Neural crest cell (in vitro differentiated cells): Measurements from ENCODE around the gene TFEB. TPM values are rescaled to one million over a fixed set of nuclear protein-coding genes. Genes with fewer than 3 reads are reported as not detected.

Experiments used
- DNase-seq: peaks from one replicate; pipeline ENCODE4 v3.0.0; 2021; ENCODE audit warnings: low read depth, mixed read lengths, low spot score
- H3K27ac Mint-ChIP-seq: one replicate; pipeline ENCODE4 v1.8.0; 2021; ENCODE audit warnings: mild to moderate bottlenecking, mixed read lengths; ENCODE audit not compliant: unreplicated experiment
- H3K27me3 Mint-ChIP-seq: 2 replicates; pipeline ENCODE4 v1.8.0; 2021; ENCODE audit warnings: low read depth, mild to moderate bottlenecking, mixed read lengths
- H3K36me3 Mint-ChIP-seq: 2 replicates; pipeline ENCODE4 v1.8.0; 2021; ENCODE audit warnings: low read depth, mild to moderate bottlenecking, mixed read lengths
- H3K4me1 Mint-ChIP-seq: 2 replicates; pipeline ENCODE4 v1.8.0; 2021; ENCODE audit warnings: mixed read lengths
- H3K4me3 Mint-ChIP-seq: one replicate; pipeline ENCODE4 v1.8.0; 2021; ENCODE audit warnings: mild to moderate bottlenecking, mixed read lengths
- H3K9me3 Mint-ChIP-seq: 2 replicates; pipeline ENCODE4 v1.8.0; 2021; ENCODE audit warnings: mixed read lengths
- total RNA-seq: library from RNA; stranded (reverse); gene quantifications from 2 replicates; pipeline ENCODE4 v1.2.1, GENCODE V29; 2021
- TF ChIP-seq, protein P1 (sequence below): fragments of 200-600 bp; sonication (generic); conservative IDR thresholded peaks from 2 replicates; pipeline ENCODE4 v1.5.0; 2021; ENCODE audit warnings: antibody characterized with exemption, mild to moderate bottlenecking

The TFEB gene
- total RNA-seq, 1 donor from 2014 or later = 1.3 TPM

DNA sequence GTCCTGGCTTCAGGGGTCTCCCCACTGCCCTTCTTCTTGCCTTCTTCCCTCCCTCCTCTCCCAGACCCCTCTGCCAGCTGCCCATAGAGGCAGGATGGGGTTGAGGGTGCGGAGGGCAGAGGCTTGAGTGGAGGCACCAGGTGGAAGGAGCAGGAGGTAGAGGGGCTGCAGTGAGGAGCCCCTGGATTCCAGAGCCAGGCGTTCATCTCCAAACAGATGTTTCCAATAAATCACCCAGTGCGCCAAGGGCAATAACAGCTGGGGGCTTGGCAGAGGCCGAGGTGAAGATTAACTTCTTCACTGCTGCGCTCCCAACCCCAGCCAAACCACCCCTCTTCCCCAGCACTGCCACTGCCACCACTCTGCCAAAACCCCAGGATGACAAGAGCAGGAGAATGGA, 86.5 kb downstream of the TFEB start:
- no peak for DNase-seq
- Mint-ChIP-seq H3K36me3 (peaks cover 8% of the 10 kb centered on the region), H3K4me3 (no peak overlapping the region), H3K9me3 (no peaks in the 10 kb centered on the region), H3K27ac (no peak overlapping the region), H3K27me3 (peaks cover 6% of the 10 kb centered on the region), H3K4me1 (peaks cover 20% of the 10 kb centered on the region)
- TF ChIP-seq, protein P1, sequence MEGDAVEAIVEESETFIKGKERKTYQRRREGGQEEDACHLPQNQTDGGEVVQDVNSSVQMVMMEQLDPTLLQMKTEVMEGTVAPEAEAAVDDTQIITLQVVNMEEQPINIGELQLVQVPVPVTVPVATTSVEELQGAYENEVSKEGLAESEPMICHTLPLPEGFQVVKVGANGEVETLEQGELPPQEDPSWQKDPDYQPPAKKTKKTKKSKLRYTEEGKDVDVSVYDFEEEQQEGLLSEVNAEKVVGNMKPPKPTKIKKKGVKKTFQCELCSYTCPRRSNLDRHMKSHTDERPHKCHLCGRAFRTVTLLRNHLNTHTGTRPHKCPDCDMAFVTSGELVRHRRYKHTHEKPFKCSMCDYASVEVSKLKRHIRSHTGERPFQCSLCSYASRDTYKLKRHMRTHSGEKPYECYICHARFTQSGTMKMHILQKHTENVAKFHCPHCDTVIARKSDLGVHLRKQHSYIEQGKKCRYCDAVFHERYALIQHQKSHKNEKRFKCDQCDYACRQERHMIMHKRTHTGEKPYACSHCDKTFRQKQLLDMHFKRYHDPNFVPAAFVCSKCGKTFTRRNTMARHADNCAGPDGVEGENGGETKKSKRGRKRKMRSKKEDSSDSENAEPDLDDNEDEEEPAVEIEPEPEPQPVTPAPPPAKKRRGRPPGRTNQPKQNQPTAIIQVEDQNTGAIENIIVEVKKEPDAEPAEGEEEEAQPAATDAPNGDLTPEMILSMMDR = no peak

DNA sequence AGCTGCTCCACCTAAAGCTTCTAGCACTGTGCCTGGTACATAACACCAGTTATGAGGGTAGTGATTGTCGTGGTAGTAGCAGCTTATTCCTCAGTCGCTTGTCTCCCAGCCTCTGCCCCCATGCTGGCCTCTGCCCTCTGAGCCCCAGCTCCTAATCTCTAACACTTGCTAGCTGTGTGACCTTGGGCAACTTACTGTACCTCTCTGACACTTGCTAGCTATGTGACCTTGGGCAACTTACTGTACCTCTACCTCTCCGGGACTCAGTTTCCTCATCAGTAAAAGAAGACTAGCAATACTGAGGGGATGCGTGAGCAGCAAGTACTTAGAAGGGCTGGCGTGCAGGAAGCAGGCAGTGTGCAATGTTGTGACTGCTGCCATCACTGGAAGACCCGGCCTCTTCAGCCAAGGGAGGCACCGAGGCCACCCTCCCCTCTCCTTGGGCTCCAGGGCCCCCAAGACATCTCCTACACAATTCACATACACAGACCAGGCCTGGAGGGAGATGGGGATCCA, 87.3 kb downstream of the TFEB start:
- Mint-ChIP-seq H3K9me3 (no peaks in the 10 kb centered on the region), H3K4me3 (no peak overlapping the region), H3K36me3 (peaks cover 8% of the 10 kb centered on the region), H3K27me3 (peaks cover 6% of the 10 kb centered on the region), H3K4me1 (peaks cover 27% of the 10 kb centered on the region), H3K27ac (no peak overlapping the region)
- TF ChIP-seq, protein P1 = no peak
- DNase-seq = no peak

DNA sequence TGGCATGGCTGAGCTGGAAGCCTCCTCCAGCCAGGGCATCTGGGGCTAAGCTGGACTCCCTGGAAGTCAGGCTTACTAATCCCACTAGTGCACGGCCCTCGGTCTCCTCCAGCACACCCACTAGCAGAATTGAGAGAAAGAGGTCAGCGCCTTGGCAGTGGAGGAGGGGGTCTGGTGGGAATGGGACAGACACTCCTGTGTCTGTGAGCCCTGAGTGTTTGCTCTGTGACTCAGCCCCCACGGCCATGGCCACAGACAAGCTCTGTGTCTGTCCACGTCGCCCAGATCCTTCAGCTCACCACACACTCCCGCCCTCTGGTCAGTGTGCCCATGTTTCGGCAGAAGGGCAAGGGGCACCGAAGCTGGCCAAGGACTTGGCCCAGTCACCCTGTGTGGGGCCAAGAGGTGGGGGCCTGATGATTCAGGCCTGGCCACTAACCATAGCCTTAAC, 88.3 kb downstream of the TFEB start:
- Mint-ChIP-seq H3K9me3 (no peaks in the 10 kb centered on the region), H3K4me1 (peaks cover 36% of the 10 kb centered on the region), H3K27ac (peak overlapping the region; percentile 67), H3K4me3 (no peak overlapping the region), H3K36me3 (peaks cover 6% of the 10 kb centered on the region), H3K27me3 (peaks cover 6% of the 10 kb centered on the region)
- TF ChIP-seq, protein P1 = no peak
- no peak for DNase-seq

DNA sequence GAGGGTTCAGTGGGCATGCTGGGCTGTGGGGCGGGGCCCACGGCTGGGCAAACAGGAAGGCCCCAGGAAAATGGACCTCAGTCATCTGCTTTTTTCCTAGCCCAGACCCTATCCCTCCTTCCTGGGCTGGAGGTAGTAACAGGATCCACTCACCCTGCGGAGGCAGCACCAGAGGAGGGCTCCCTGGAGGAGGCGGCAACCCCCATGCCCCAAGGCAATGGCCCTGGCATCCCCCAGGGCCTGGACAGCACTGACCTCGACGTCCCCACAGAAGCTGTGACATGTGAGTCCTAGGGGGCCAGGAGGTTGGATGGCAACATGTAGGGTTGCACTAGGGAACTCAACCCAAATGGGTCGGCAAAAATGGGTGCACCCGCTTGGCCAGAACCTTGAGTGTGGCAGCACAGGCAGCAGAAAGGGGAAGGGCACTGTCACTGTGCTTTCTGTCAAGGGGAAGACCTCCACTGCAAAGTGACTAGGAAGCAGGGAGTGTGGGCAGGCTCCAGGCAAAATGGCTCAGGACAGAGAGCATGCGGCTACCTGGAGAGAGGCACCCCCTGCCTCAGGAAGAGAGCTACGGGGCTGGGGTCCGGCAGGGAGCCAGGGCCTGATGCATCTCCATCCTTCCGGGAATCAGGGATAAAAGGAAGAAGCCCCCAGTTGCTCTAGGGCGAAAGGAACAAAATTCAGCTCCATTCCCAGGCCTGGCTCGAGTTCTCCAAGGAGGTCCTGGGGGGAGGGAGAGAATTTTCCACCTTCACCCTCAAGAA, 89.2 kb downstream of the TFEB start:
- H3K27me3 Mint-ChIP-seq = peaks cover 6% of the 10 kb centered on the region
- H3K9me3 Mint-ChIP-seq = no peaks in the 10 kb centered on the region
- DNase-seq = no peak
- H3K36me3 Mint-ChIP-seq = peaks cover 3% of the 10 kb centered on the region
- TF ChIP-seq, protein P1 = no peak
- H3K4me3 Mint-ChIP-seq = peak overlapping the region; percentile 7
- H3K4me1 Mint-ChIP-seq = peaks cover 37% of the 10 kb centered on the region
- no peak overlapping the region for H3K27ac Mint-ChIP-seq

DNA sequence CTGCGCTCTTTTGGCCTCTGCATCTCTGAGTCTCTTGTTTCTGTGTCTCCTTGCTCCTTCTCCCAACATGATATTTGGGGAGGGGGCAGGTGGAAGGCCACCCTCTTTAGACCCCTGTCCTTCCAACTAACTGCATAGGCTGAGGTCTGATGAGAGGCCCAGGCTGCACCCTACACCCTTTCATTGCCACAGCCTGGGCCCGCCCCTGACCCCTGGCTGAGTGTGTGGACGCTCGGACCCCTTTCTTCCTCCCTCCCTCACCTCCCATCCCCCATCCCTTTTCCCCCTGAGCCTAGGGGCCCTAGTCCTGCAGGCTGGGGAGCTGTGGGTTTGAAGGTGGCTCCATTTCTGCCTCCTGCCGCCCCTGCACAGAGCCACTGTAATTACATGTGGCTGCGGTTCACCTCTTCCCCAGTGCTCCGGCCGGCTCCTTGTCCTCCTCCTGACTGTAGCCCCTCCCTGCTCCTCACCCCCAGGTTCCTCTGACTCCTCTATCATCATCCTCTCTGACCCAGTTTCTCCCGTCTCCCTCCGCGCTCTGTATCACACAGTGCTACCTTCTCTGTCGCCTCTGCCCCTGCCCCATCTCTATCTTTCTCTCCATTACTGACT, 90.3 kb downstream of the TFEB start:
- no peak for DNase-seq
- Mint-ChIP-seq H3K9me3 (no peaks in the 10 kb centered on the region), H3K4me1 (peaks cover 45% of the 10 kb centered on the region), H3K27me3 (peaks cover 6% of the 10 kb centered on the region), H3K4me3 (peak overlapping the region; percentile 62), H3K36me3 (peaks cover 3% of the 10 kb centered on the region), H3K27ac (peak overlapping the region; percentile 57)
- TF ChIP-seq, protein P1 = no peak
